Activated CD4-positive, alpha-beta memory T cell treated with anti-CD3 and anti-CD28 coated beads, Interleukin-2, amount 10 ng/mL, durations not matched to agents 7 days and 5 days (primary cell): ENCODE measurements around the gene ULK4. TPM values are rescaled to one million over a fixed set of nuclear protein-coding genes. Genes with fewer than 3 reads are reported as not detected.

Source experiments
- CTCF ChIA-PET: fragments of 350-600 bp; sonication (Branson Sonifier 250); formaldehyde crosslinking; loops from one replicate; lab custom pipeline; 2021; ENCODE audit warnings: antibody characterized with exemption, inconsistent platforms; lab: Charles Lee
- POLR2A ChIA-PET: fragments of 350-600 bp; sonication (Branson Sonifier 250); formaldehyde crosslinking; loops from one replicate; lab custom pipeline; 2021; ENCODE audit warnings: antibody characterized with exemption; lab: Charles Lee
- DNase-seq: peaks from one replicate; pipeline ENCODE4 v3.0.0-alpha.2; 2020
- H3K27ac Mint-ChIP-seq: one replicate; pipeline ENCODE4 v1.8.0; 2021; ENCODE audit warnings: mild to moderate bottlenecking, mixed read lengths
- H3K27me3 Mint-ChIP-seq: one replicate; pipeline ENCODE4 v1.8.0; 2021; ENCODE audit warnings: mixed read lengths
- H3K36me3 Mint-ChIP-seq: one replicate; pipeline ENCODE4 v1.8.0; 2021; ENCODE audit warnings: low read depth, mixed read lengths
- H3K4me1 Mint-ChIP-seq: one replicate; pipeline ENCODE4 v1.8.0; 2021; ENCODE audit warnings: mixed read lengths
- H3K4me3 Mint-ChIP-seq: one replicate; pipeline ENCODE4 v1.8.0; 2021; ENCODE audit warnings: mild to moderate bottlenecking, mixed read lengths
- H3K9me3 Mint-ChIP-seq: one replicate; pipeline ENCODE4 v1.8.0; 2021; ENCODE audit warnings: mixed read lengths
- total RNA-seq, 2 experiments: library from RNA; stranded (reverse); gene quantifications; one replicate each; pipeline ENCODE4 v1.2.3, GENCODE V29; 2021

Gene ULK4
- total RNA-seq, 2 experiments from 2014 or later, result 14.1 to 18.2 TPM

DNA sequence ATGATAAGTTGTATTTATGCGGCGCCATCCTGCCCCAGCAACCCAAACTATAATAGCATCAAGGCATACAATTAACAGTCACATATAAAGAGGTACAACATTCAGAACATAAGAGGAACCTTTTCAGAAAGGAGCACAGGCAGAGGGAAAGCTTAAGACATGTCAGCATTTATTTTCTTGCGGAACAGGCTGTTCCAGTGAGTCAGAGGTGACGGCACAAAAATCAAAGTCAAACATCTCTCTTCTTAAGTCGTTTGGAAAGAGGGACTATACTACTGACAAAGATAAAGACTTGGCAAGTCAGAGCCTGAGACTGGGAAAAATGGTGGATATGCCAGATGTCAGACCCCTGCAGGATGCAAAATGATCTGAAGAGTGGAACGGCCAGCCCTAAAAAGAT is 634.2 kb downstream of the ULK4 start:
- ChIA-PET POLR2A (no interaction called here), CTCF (no interaction called here)
- no peaks in the 10 kb centered on the region for H3K4me1 Mint-ChIP-seq
- no peak for DNase-seq
- H3K4me3 Mint-ChIP-seq, result no peak overlapping the region
- H3K27me3 Mint-ChIP-seq, result no peaks in the 10 kb centered on the region
- no peaks in the 10 kb centered on the region for H3K9me3 Mint-ChIP-seq
- H3K27ac Mint-ChIP-seq, result no peak overlapping the region
- no peaks in the 10 kb centered on the region for H3K36me3 Mint-ChIP-seq

DNA sequence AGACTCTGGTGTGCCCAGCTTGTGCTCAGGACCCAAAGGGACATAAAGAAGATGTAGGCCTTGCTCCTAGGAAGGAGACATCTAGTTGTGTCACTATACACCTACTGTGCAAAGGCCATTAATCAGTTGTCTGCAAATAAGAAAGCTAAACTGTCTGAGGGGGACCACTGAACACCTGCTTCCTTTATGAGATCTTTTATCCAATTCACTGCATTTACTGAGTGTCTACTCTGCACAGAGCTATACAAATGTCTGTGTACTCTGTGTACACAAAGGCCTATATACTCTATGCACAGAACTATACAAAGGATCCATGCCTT is 637.8 kb downstream of the ULK4 start:
- Mint-ChIP-seq H3K27ac (no peak overlapping the region), H3K9me3 (no peaks in the 10 kb centered on the region), H3K4me3 (no peak overlapping the region), H3K36me3 (no peaks in the 10 kb centered on the region), H3K4me1 (no peaks in the 10 kb centered on the region), H3K27me3 (no peaks in the 10 kb centered on the region)
- ChIA-PET CTCF (no interaction called here), POLR2A (no interaction called here)
- no peak for DNase-seq

DNA sequence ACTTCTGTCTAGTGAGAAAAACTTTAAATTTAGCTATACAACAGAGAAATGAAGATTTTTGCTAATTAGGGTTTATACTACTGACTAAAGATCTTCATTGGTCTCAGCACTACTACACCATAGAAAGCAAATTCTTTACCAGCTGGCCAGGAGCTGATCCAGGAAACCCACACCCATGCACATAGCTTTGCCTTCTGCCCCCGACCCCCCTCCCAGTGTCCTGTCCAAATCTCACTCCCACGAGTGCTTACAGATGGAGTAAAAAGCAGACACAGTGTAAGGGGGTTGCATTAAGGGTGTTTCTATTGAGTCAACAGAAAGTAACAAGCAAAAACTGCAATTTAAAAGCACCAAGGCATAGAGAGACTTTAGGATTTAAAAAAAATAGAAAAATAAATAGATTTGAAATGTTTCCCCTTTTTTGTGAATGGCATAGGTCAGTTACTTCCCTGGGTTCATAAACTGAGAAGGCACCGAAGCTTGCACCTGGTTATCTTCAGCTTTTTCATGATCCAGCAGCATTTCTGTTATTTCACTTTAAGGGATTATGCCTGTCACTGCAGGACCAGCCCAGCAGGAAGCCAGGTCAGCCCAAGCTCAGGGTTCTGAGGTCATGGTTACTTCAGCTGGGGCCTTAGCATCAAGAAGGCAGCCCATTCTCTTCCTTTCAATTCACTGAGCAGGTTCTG is 638.3 kb downstream of the ULK4 start:
- Mint-ChIP-seq H3K9me3 (no peaks in the 10 kb centered on the region), H3K4me3 (no peak overlapping the region), H3K36me3 (no peaks in the 10 kb centered on the region), H3K27me3 (no peaks in the 10 kb centered on the region), H3K27ac (no peak overlapping the region), H3K4me1 (no peaks in the 10 kb centered on the region)
- ChIA-PET POLR2A (no interaction called here), CTCF (no interaction called here)
- DNase-seq, result no peak

DNA sequence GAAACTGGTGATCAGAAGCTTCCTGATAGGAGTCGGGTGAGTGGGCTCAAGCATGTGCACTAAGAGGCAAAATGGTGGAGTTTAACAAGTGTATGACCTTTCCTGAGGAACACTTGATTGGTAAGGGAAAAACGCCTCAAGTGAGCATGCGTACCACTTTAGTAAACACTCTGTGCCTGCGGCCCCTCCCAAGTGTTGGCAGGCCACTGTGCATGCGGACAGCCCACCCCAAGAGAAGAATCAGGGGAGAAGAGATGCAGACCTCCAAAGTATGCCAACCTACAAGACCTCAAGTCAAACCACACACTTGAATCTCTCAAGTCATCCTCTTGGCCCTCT is 640.3 kb downstream of the ULK4 start:
- DNase-seq, result no peak
- Mint-ChIP-seq H3K27me3 (no peaks in the 10 kb centered on the region), H3K4me3 (no peak overlapping the region), H3K9me3 (no peaks in the 10 kb centered on the region), H3K27ac (no peak overlapping the region), H3K4me1 (no peaks in the 10 kb centered on the region), H3K36me3 (no peaks in the 10 kb centered on the region)
- ChIA-PET POLR2A (no interaction called here), CTCF (no interaction called here)

DNA sequence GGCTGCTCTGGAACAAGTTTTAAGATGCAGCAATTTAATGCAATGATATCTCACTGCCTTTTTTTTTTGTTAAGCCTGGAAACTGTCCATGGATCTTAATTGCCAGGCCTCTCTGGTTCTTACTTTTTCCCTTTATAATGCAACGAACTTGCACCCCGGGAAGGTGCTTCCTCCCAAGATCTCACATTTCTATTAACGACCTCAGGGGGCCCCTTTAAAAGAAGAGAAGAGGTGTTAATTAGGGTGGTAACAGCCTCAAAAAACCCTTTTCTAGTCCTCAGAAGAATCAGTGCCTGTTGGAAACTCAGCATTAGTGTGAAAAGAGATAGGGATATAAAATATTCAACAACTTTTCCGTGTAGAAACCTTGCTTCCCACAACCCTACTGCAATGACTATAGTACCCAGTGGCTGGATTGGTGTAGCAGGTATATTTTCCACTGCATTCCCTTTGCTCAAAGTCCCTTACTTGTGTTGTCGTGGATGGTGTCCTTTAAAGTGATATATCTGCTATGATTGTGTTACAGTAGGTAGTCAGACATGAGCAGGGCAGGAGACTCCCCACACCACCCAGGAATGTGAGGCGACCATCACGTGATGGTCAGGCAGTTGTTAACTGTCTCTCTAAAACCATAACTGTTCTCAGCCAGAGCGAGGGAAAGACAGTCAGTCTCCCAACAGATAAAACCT is 640.8 kb downstream of the ULK4 start:
- Mint-ChIP-seq H3K4me3 (no peak overlapping the region), H3K36me3 (no peaks in the 10 kb centered on the region), H3K27ac (no peak overlapping the region), H3K4me1 (no peaks in the 10 kb centered on the region), H3K9me3 (no peaks in the 10 kb centered on the region), H3K27me3 (no peaks in the 10 kb centered on the region)
- ChIA-PET CTCF (no interaction called here), POLR2A (no interaction called here)
- no peak for DNase-seq

DNA sequence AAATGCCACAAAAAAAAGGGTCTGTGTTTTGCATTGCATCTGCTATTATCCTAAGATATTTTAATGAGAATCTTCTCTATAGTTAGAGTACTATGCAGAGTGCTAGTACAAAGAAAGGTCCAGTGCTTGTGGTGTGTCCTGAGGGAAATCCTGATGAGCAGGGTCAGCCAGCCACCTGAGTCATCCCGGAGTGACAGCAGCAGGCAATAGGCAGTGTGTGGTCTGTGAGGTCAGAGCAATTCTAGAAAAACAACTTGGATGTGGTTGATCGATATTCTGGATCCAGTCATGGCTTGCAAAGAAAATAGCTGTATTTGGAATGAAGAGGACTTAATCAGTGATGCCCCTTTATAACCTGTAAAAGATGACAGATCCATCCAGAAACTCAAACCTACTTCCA is 643.4 kb downstream of the ULK4 start:
- DNase-seq, result no peak
- Mint-ChIP-seq H3K4me1 (no peaks in the 10 kb centered on the region), H3K9me3 (no peaks in the 10 kb centered on the region), H3K36me3 (no peaks in the 10 kb centered on the region), H3K27me3 (no peaks in the 10 kb centered on the region), H3K4me3 (no peak overlapping the region), H3K27ac (no peak overlapping the region)
- ChIA-PET POLR2A (no interaction called here), CTCF (no interaction called here)

DNA sequence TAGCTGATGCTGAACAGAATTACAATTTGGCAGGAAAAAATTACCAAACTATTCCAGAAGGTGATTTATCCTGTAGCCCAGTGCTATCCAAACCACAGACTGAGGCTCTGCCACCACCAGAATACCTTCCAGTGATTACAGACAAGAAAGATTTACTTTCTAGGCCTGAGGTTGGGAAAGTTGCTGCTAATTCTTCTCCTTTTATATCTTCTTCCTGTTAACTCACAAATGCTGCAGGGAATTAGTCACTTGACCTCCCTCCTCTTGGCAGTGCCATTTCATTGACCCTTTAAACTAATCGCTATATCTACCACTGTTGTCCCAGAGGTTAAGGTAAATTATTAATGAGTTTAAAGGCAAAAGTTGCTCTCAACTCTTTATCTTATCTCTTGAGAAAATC is 644.2 kb downstream of the ULK4 start:
- POLR2A ChIA-PET, result no interaction called here
- no peaks in the 10 kb centered on the region for H3K36me3 Mint-ChIP-seq
- CTCF ChIA-PET, result no interaction called here
- DNase-seq, result no peak
- H3K4me1 Mint-ChIP-seq, result no peaks in the 10 kb centered on the region
- no peak overlapping the region for H3K4me3 Mint-ChIP-seq
- H3K27ac Mint-ChIP-seq, result no peak overlapping the region
- H3K27me3 Mint-ChIP-seq, result no peaks in the 10 kb centered on the region
- H3K9me3 Mint-ChIP-seq, result no peaks in the 10 kb centered on the region

DNA sequence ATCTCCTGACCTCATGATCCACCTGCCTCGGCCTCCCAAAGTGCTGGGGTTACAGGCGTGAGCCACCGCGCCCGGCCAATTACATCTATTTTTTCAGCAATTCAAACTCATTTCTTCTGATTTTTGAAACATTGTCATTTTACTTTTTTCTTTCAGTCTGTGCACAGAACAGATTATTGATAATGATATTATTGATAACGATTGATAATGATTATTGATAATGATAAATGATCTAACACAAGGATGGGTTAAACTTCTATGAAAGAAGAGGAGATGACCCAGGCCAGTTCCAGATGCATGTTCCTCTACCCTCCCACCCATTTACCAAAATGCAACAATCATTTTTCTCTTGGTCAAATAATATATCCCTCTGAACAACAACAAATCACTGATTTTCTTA is 644.6 kb downstream of the ULK4 start:
- DNase-seq, result no peak
- no peak overlapping the region for H3K4me3 Mint-ChIP-seq
- H3K4me1 Mint-ChIP-seq, result no peaks in the 10 kb centered on the region
- ChIA-PET POLR2A (no interaction called here), CTCF (no interaction called here)
- no peaks in the 10 kb centered on the region for H3K36me3 Mint-ChIP-seq
- no peaks in the 10 kb centered on the region for H3K9me3 Mint-ChIP-seq
- no peak overlapping the region for H3K27ac Mint-ChIP-seq
- no peaks in the 10 kb centered on the region for H3K27me3 Mint-ChIP-seq

DNA sequence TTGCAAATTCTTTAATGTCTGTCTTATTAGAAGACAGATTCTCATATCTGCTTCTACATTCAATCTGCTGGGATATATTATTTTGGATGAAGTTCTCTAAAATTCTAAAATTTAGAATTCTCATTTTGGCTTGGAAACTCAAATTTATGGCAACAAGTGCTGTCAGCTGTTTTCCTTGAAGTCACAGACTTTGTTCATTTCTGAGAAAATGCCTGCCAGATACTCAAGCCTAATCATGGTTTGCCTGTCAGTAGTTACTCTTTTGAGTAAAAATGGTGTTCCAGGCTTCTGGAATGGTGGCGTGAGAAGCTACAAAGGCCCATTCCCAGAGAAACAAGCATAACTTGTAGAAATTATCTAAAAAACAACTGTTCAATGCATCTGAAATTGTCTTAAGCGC is 646.8 kb downstream of the ULK4 start:
- CTCF ChIA-PET, result no interaction called here
- Mint-ChIP-seq H3K27ac (no peak overlapping the region), H3K27me3 (no peaks in the 10 kb centered on the region), H3K4me3 (no peak overlapping the region), H3K9me3 (no peaks in the 10 kb centered on the region), H3K36me3 (no peaks in the 10 kb centered on the region), H3K4me1 (no peaks in the 10 kb centered on the region)
- POLR2A ChIA-PET, result no interaction called here
- no peak for DNase-seq

DNA sequence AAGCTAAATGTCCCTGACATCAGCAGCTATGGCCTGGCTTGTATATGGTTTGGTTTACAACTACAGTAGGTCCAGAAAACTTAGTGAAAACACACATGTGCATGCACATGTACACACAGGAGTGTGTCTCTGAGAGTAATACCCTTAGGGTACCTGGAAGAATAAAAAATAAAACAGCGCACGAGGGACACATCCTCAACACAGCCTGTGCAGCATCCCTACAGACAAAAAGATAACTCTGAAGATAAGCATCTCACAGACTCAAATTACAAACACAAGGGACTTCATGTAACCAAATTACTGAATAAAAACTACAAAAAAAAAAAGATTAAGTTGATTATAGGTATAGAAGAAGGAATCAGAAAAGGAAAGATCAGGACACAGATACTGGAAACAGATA is 653.8 kb downstream of the ULK4 start:
- no peak for DNase-seq

DNA sequence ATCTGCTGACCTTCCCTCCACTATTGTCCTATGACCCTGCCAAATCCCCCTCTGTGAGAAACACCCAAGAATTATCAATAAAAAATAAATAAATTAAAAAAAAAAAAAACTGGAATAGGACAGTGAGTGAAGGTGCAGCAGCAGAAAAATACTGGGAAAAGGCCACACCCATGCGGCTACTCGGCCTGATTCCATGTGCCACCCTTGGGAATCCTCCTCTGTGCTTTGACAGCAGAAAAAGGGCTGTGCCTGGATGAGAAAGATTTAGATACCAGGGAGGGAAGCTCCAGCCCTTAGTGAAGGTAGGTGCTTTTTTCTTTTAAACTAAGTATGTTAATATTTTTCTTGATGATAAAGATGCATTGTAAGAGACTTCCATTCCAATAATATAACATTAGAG is 654.8 kb downstream of the ULK4 start:
- no peaks in the 10 kb centered on the region for H3K9me3 Mint-ChIP-seq
- ChIA-PET POLR2A (no interaction called here), CTCF (no interaction called here)
- no peak for DNase-seq
- H3K4me3 Mint-ChIP-seq, result no peak overlapping the region
- no peaks in the 10 kb centered on the region for H3K36me3 Mint-ChIP-seq
- H3K27me3 Mint-ChIP-seq, result no peaks in the 10 kb centered on the region
- H3K27ac Mint-ChIP-seq, result no peak overlapping the region
- no peaks in the 10 kb centered on the region for H3K4me1 Mint-ChIP-seq

More for the DNA sequence above, 653.8 kb downstream of the ULK4 start:
- no peak overlapping the region for H3K4me3 Mint-ChIP-seq
- CTCF ChIA-PET, result interaction anchor here (0.7 kb wide), 1 partner anchor 21 kb away, joined by 3 read pairs; no protein-coding TSS in a partner anchor
- H3K4me1 Mint-ChIP-seq, result no peaks in the 10 kb centered on the region
- no peaks in the 10 kb centered on the region for H3K36me3 Mint-ChIP-seq
- no peak overlapping the region for H3K27ac Mint-ChIP-seq
- H3K27me3 Mint-ChIP-seq, result no peaks in the 10 kb centered on the region
- no peaks in the 10 kb centered on the region for H3K9me3 Mint-ChIP-seq
- POLR2A ChIA-PET, result no interaction called here

DNA sequence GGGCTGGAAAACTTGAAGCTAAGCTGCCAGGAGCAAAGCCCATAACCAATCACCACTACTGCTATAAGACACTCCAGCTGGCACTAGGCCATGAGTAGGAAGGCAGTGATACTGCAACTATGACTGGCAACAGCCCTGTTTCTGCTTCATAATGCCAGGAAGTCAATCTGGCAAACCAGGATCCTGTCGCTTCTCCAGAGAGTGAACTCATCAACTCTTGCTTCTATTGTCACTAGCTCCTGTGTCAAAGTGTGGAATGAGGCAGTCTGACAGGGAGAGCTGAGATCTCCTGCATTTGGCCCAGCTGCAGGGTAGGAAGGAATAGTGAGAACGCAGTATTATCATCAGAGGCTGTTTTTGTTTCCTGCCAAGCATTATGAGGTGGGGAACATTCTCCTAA is 657.3 kb downstream of the ULK4 start:
- H3K36me3 Mint-ChIP-seq, result no peaks in the 10 kb centered on the region
- H3K27ac Mint-ChIP-seq, result no peak overlapping the region
- POLR2A ChIA-PET, result no interaction called here
- no peaks in the 10 kb centered on the region for H3K9me3 Mint-ChIP-seq
- no peaks in the 10 kb centered on the region for H3K4me1 Mint-ChIP-seq
- CTCF ChIA-PET, result no interaction called here
- no peak overlapping the region for H3K4me3 Mint-ChIP-seq
- no peaks in the 10 kb centered on the region for H3K27me3 Mint-ChIP-seq
- no peak for DNase-seq

DNA sequence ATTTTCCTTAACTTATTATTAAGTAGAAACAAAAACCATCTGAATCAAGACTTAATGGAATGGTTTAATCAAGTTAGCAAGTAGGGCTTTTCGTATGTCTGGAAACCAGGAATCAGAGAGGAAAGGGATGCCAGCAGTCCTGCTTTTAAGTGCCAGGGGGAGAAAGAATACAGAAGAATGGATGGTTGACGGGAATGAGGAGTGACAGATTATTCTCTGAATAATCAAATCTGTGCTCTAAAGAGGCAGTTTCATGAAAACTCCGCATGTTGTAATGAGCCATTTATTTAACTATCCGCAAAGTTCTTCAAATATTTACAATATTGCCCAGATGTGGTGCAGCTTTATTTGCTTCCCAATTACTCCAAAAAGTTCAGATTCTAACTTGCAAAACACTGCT is 659.6 kb downstream of the ULK4 start:
- H3K27me3 Mint-ChIP-seq, result no peaks in the 10 kb centered on the region
- DNase-seq, result no peak
- no peaks in the 10 kb centered on the region for H3K4me1 Mint-ChIP-seq
- no peaks in the 10 kb centered on the region for H3K9me3 Mint-ChIP-seq
- CTCF ChIA-PET, result no interaction called here
- H3K4me3 Mint-ChIP-seq, result no peak overlapping the region
- POLR2A ChIA-PET, result no interaction called here
- no peak overlapping the region for H3K27ac Mint-ChIP-seq
- no peaks in the 10 kb centered on the region for H3K36me3 Mint-ChIP-seq

DNA sequence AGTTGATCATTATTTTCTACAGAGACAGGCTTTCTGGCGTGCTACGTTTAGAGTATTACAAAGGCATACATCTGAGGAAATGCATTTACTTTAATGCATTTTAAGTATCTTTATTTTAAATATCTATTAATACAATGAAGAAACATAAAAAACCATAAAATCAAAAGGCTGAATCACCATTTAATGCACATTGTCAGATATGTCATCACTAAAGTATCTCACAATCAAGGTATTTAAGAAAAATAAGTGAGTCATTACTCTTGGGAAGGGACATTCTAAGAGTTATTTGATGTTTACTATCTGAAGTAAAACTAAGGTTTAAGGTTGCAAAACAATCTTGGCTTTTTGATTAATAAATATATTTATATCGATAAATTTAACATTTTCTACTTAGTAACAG is 660.4 kb downstream of the ULK4 start:
- ChIA-PET CTCF (no interaction called here), POLR2A (no interaction called here)
- Mint-ChIP-seq H3K27ac (no peak overlapping the region), H3K27me3 (no peaks in the 10 kb centered on the region), H3K9me3 (no peaks in the 10 kb centered on the region), H3K4me1 (no peaks in the 10 kb centered on the region), H3K4me3 (no peak overlapping the region), H3K36me3 (no peaks in the 10 kb centered on the region)
- DNase-seq, result no peak
